Measurements from ENCODE around the gene COG5. TPM values are rescaled to one million over a fixed set of nuclear protein-coding genes. Genes with fewer than 3 reads are reported as not detected.
"Not testable (repeated sequence)": the region's sequence is repeated elsewhere in the genome, so short reads cannot be mapped to it uniquely, and the experiment has no call there.

The COG5 gene
- total RNA-seq, 1 experiment from 2014 or later: 25.2 TPM

DNA sequence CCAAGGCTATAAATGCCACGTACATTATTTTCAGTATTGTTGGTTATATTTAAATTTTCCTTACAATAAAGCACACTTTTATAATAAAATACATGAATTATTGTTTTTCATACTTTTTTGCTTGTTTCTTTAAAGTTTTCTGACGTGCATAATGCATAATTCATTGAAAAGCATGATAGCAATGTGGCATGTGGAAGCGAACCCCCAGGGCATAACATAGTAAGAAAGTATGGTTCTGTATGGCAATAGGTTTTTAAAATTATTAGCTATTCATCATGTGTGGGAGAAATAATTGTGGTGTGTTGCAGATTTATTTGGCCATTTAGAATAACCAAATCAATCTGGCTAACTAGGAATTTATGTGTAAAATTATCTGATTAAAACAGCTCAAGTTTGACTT, 402.3 kb downstream of the COG5 start:
- Histone ChIP-seq H3K4me3 (no peak overlapping the region), H3K27ac (no peak overlapping the region), H3K36me3 (no peaks in the 10 kb centered on the region), H3K27me3 (replicated peaks) (no peaks in the 10 kb centered on the region), H3K9me3 (replicated peaks) (no peaks in the 10 kb centered on the region), H3K4me1 (replicated peaks) (0 out of 2 replicates have a peak, but pooled peaks cover 6% of the 10 kb centered on the region)
- no peak for DNase-seq (ENCODE audit: low read depth in 1 of 2, low spot score in 2 of 2)

DNA sequence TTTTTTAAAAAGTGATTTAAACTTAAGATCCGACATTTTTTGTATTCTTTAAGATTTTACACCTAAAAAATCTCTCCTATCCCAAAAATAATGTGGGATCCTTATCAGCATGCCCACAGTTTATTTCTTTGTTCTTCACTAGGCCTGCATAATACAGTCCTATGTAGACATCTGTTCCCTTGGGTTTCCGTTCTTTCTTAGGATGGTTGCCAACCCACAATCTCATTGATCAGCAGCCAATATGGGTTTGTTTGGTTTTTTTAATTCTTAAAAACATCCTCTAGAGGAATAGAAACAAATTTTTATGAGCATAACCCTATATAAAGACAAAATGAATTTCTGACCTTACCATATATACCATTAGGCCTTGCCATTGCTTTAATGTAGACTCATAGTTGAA, 403.3 kb downstream of the COG5 start:
- no peak overlapping the region for H3K27ac ChIP-seq
- no peak for DNase-seq (ENCODE audit: low read depth in 1 of 2, low spot score in 2 of 2)
- no peaks in the 10 kb centered on the region for H3K27me3 ChIP-seq (replicated peaks)
- no peaks in the 10 kb centered on the region for H3K9me3 ChIP-seq (replicated peaks)
- no peaks in the 10 kb centered on the region for H3K36me3 ChIP-seq
- H3K4me3 ChIP-seq: no peak overlapping the region
- 0 out of 2 replicates have a peak, but pooled peaks cover 6% of the 10 kb centered on the region for H3K4me1 ChIP-seq (replicated peaks)

DNA sequence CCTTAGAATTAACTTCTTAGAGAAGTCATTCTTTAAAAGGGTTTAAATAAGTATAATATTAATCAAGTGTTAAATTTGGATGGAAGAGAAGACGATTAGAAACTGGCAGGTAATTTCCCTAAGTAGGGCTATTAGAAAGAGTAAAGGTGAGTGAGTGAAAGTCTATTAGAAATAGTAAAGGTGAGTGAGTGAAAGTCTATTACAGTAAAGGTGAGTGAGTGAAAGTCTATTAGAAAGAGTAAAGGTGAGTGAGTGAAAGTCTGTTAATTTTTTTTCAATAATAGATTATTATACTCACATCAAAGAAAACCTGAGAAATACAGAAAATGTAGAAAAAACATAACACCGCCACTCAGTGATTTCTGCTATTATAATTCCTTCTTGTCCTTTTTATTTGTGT, 405.7 kb downstream of the COG5 start:
- no peaks in the 10 kb centered on the region for H3K4me1 ChIP-seq (replicated peaks)
- H3K4me3 ChIP-seq: no peak overlapping the region
- no peaks in the 10 kb centered on the region for H3K9me3 ChIP-seq (replicated peaks)
- no peak for DNase-seq (ENCODE audit: low read depth in 1 of 2, low spot score in 2 of 2)
- no peaks in the 10 kb centered on the region for H3K27me3 ChIP-seq (replicated peaks)
- no peak overlapping the region for H3K27ac ChIP-seq
- no peaks in the 10 kb centered on the region for H3K36me3 ChIP-seq

- H3K4me3 ChIP-seq: no peak overlapping the region
- H3K36me3 ChIP-seq: no peaks in the 10 kb centered on the region
- no peak overlapping the region for H3K27ac ChIP-seq
- no peaks in the 10 kb centered on the region for H3K9me3 ChIP-seq (replicated peaks)
- DNase-seq (ENCODE audit: low read depth in 1 of 2, low spot score in 2 of 2): no peak
- no peaks in the 10 kb centered on the region for H3K4me1 ChIP-seq (replicated peaks)
- H3K27me3 ChIP-seq (replicated peaks): no peaks in the 10 kb centered on the region
Measured at GRCh38 chr7:107157091-107157490, 406.6 kb downstream of the COG5 start.

- not testable (repeated sequence) for H3K27ac ChIP-seq; H3K9me3 ChIP-seq (replicated peaks); H3K4me3 ChIP-seq; H3K27me3 ChIP-seq (replicated peaks); H3K4me1 ChIP-seq (replicated peaks); DNase-seq (ENCODE audit: low read depth in 1 of 2, low spot score in 2 of 2); H3K36me3 ChIP-seq
Measured at GRCh38 chr7:107155726-107156125, 408.0 kb downstream of the COG5 start.

- no peaks in the 10 kb centered on the region for H3K9me3 ChIP-seq (replicated peaks)
- no peak overlapping the region for H3K27ac ChIP-seq
- no peaks in the 10 kb centered on the region for H3K36me3 ChIP-seq
- H3K4me1 ChIP-seq (replicated peaks): no peaks in the 10 kb centered on the region
- no peak for DNase-seq (ENCODE audit: low read depth in 1 of 2, low spot score in 2 of 2)
- no peak overlapping the region for H3K4me3 ChIP-seq
- no peaks in the 10 kb centered on the region for H3K27me3 ChIP-seq (replicated peaks)
Measured at GRCh38 chr7:107154826-107155225, 408.9 kb downstream of the COG5 start.

DNA sequence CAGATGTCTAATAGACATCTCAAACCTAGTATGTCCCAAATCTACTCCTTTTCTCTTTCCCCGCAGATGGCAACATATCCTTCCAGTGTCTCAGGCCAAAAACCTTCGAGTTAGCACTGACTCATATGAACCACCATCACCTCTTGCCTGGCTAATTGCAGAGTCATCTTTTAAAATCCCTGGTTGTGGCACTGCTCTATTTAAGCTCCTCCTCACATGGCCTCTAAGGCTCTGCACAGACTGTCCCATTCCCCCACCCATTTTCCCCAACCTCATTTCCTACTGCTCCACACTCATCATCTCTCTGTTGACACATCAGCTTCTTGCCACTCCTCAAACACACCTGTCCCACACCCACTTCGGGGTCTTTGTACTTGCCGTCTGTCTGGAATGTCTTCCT, 411.7 kb downstream of the COG5 start:
- Histone ChIP-seq H3K4me3 (no peak overlapping the region), H3K4me1 (replicated peaks) (peaks cover 3% of the 10 kb centered on the region), H3K36me3 (no peaks in the 10 kb centered on the region), H3K9me3 (replicated peaks) (no peaks in the 10 kb centered on the region), H3K27me3 (replicated peaks) (no peaks in the 10 kb centered on the region), H3K27ac (no peak overlapping the region)
- no peak for DNase-seq (ENCODE audit: low read depth in 1 of 2, low spot score in 2 of 2)

Other genes starting within 250 kb of the COG5 start
- not detected in 2 replicates for gene GPR22, start 93.9 kb downstream of the COG5 start, total RNA-seq (2014; rRNA removed; shearing (Covaris generic))
- gene DUS4L, start 51 bp upstream of the COG5 start, total RNA-seq (2014; rRNA removed; shearing (Covaris generic)): 9.0 and 9.8 TPM in 2 replicates
- 176 and 207 TPM in 2 replicates for gene BCAP29, start 16.3 kb upstream of the COG5 start, total RNA-seq (2014; rRNA removed; shearing (Covaris generic))
- 0.22 and 0.24 TPM in 2 replicates for gene SLC26A4, start 96.9 kb upstream of the COG5 start, total RNA-seq (2014; rRNA removed; shearing (Covaris generic))
- 33.0 and 41.4 TPM in 2 replicates for gene CBLL1, start 180.2 kb upstream of the COG5 start, total RNA-seq (2014; rRNA removed; shearing (Covaris generic))
- gene SLC26A3, start 239.3 kb upstream of the COG5 start, total RNA-seq (2014; rRNA removed; shearing (Covaris generic)): not detected in 2 replicates

Measured in SJSA1 (cell line).